Endothelial cell (in vitro differentiated cells): ENCODE measurements around the gene PSME3IP1. TPM values are rescaled to one million over a fixed set of nuclear protein-coding genes. Genes with fewer than 3 reads are reported as not detected.
A peak's percentile ranks its signal among the peaks of the same experiment; 100 is the strongest.
"Not testable (repeated sequence)": the region's sequence is repeated elsewhere in the genome, so short reads cannot be mapped to it uniquely, and the experiment has no call there.

Source experiments
- DNase-seq: peaks from one replicate; pipeline ENCODE4 v3.0.0; 2021; ENCODE audit warnings: low spot score
- H3K27ac Mint-ChIP-seq: one replicate; pipeline ENCODE4 v1.8.0; 2021; ENCODE audit warnings: mixed read lengths, inconsistent platforms; ENCODE audit not compliant: unreplicated experiment
- H3K27me3 Mint-ChIP-seq: one replicate; pipeline ENCODE4 v1.8.0; 2021; ENCODE audit warnings: mild to moderate bottlenecking, moderate library complexity, mixed read lengths, inconsistent platforms; ENCODE audit not compliant: unreplicated experiment
- H3K36me3 Mint-ChIP-seq: one replicate; pipeline ENCODE4 v1.8.0; 2021; ENCODE audit warnings: mild to moderate bottlenecking, low read depth, mixed read lengths, inconsistent platforms; ENCODE audit not compliant: unreplicated experiment
- H3K4me1 Mint-ChIP-seq: one replicate; pipeline ENCODE4 v1.8.0; 2021; ENCODE audit warnings: mild to moderate bottlenecking, mixed read lengths, inconsistent platforms; ENCODE audit not compliant: unreplicated experiment
- H3K4me3 Mint-ChIP-seq: one replicate; pipeline ENCODE4 v1.8.0; 2021; ENCODE audit warnings: mild to moderate bottlenecking, mixed read lengths, inconsistent platforms; ENCODE audit not compliant: unreplicated experiment
- H3K9me3 Mint-ChIP-seq: one replicate; pipeline ENCODE4 v1.8.0; 2021; ENCODE audit warnings: mixed read lengths, inconsistent platforms; ENCODE audit not compliant: unreplicated experiment
- total RNA-seq: library from RNA; stranded (reverse); fragmentation: NEBNext Ultra II Directional; extraction: Animal tissue kit (Norgen Biotek cat#: 25700); gene quantifications from one replicate; pipeline ENCODE4 v1.2.1, GENCODE V29; 2021; ENCODE audit not compliant: unreplicated experiment
- TF ChIP-seq, protein P1 (sequence below): fragments of 200-600 bp; sonication (generic); IDR thresholded peaks from one replicate; pipeline ENCODE4 v1.5.0; 2021; ENCODE audit warnings: antibody characterized with exemption; ENCODE audit not compliant: unreplicated experiment

The PSME3IP1 gene
- total RNA-seq, 1 donor from 2014 or later = 84.8 TPM

DNA sequence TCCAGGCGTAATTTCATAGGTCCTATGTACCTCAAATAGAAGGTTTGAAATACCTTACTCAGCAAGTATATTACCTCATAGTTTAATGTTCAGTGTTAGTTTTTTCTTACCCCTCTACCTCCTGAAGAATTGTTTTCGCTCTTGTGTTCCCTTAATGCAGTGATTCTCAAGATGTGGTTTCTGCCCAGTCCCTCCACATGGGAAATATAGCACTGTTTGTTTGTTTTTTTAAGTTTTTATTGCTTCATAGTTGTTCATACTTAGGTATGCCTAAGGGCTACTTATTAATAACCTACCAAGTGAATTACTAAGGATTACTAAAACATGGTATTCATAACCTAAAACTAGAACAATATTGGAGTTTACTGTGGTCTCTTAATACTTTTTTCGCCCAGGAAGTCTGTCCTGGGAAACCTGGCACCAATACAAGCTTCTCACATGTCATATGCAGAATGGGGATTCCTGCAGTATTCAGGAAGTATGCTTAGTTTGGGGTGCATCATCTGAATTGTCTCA is 5.3 kb upstream of the PSME3IP1 start:
- no peak overlapping the region for H3K4me3 Mint-ChIP-seq
- H3K9me3 Mint-ChIP-seq = no peaks in the 10 kb centered on the region
- peak overlapping the region; percentile 42 for H3K27ac Mint-ChIP-seq
- DNase-seq = no peak
- H3K27me3 Mint-ChIP-seq = peaks cover 10% of the 10 kb centered on the region
- peaks cover 10% of the 10 kb centered on the region for H3K36me3 Mint-ChIP-seq
- TF ChIP-seq, protein P1, sequence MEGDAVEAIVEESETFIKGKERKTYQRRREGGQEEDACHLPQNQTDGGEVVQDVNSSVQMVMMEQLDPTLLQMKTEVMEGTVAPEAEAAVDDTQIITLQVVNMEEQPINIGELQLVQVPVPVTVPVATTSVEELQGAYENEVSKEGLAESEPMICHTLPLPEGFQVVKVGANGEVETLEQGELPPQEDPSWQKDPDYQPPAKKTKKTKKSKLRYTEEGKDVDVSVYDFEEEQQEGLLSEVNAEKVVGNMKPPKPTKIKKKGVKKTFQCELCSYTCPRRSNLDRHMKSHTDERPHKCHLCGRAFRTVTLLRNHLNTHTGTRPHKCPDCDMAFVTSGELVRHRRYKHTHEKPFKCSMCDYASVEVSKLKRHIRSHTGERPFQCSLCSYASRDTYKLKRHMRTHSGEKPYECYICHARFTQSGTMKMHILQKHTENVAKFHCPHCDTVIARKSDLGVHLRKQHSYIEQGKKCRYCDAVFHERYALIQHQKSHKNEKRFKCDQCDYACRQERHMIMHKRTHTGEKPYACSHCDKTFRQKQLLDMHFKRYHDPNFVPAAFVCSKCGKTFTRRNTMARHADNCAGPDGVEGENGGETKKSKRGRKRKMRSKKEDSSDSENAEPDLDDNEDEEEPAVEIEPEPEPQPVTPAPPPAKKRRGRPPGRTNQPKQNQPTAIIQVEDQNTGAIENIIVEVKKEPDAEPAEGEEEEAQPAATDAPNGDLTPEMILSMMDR = no peak
- H3K4me1 Mint-ChIP-seq = peaks cover 35% of the 10 kb centered on the region

DNA sequence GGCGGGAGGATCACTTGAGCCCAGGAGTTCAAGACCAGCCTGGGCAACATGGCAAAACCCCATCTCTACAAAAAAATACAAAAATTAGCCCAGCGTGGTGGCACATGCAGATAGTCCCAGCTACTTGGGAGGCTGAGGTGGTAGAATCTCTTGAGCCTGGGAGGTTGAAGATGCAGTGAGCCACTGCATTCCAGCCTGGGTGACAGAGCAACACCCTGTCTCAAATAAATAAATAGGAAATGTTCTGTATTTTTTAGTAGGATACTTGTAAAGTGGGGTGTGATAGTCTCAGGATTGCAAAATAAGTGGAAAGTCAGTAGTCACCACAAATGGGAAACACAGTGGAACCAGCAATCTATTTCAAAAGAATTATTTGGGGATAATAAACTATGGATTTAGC is 4.3 kb upstream of the PSME3IP1 start:
- TF ChIP-seq, protein P1 = no peak
- DNase-seq = no peak
- Mint-ChIP-seq H3K27me3 (peaks cover 13% of the 10 kb centered on the region), H3K4me1 (peaks cover 37% of the 10 kb centered on the region), H3K9me3 (no peaks in the 10 kb centered on the region), H3K36me3 (peaks cover 10% of the 10 kb centered on the region), H3K4me3 (no peak overlapping the region), H3K27ac (peak overlapping the region; percentile 30)

DNA sequence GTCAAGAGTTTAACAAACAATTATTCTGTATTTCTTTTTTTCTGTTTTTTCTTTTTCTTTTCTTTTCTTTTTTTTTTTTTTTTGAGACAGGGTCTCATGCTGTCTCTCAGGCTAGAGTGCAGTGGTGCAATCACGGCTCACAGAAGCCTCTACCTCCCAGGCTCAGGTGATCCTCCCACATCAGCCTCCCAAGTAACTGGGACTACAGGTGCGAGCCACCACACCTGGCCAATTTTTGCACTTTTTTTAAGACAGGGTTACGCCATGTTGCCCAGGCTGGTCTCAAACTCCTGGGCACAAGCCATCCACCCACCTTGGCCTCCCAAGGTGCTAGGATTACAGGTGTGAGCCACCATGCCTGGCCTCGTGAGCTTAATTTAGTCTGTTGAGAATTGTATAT is 3.7 kb upstream of the PSME3IP1 start:
- H3K27ac Mint-ChIP-seq, DNase-seq, H3K36me3 Mint-ChIP-seq, H3K9me3 Mint-ChIP-seq, H3K4me3 Mint-ChIP-seq: not testable (repeated sequence)
- Mint-ChIP-seq H3K4me1 (peaks cover 41% of the 10 kb centered on the region), H3K27me3 (peaks cover 13% of the 10 kb centered on the region)

DNA sequence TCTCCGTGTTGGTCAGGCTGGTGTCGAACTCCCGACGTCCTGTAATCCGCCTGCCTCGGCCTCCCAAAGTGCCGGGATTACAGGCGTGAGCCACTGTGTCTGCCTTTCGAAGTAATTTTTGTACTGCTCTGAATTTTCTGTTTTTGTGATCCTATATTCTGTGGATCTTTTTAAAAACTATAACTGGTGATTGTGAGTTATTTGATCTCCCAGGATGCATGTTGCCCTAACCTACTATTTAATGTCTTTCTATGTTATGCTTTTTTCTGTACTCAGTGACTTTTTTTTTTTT is 2.8 kb upstream of the PSME3IP1 start:
- no peak for DNase-seq
- Mint-ChIP-seq H3K4me3 (no peak overlapping the region), H3K27me3 (peaks cover 15% of the 10 kb centered on the region), H3K4me1 (peaks cover 41% of the 10 kb centered on the region), H3K27ac (peak overlapping the region; percentile 74), H3K36me3 (peaks cover 10% of the 10 kb centered on the region), H3K9me3 (no peaks in the 10 kb centered on the region)
- TF ChIP-seq, protein P1 = no peak

DNA sequence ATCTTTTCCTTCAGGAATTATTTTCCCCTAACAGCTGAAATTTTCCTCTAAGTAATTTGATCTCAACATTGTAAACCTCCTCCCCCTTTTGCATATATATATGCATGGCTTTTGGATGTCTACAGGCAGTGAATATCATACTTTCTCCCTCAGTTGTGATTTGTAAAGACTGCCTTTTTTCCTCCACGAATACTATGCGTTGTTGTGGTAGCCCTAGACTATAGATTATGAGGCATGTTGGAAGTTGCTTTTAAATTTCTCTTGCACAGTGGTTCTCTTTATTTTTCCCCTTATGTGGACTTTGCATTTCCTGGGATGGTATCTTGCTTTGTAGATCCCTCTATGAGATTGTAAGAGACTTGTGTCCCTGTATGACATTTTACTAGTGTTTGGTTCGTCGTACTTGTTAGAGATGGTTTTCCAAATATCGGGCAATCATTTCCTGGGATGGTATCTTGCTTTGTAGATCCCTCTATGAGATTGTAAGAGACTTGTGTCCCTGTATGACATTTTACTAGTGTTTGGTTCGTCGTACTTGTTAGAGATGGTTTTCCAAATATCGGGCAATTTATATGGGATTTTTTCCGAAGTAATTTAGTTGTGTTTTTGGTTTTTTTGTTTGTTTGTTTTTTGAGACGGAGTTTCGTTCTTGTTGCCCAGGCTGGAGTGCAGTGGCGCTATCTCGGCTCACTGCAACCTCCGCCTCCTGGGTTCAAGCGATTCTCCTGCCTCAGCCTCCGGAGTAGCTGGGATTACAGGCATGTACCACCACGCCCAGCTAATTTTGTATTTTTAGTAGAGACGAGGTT is 2.3 kb upstream of the PSME3IP1 start:
- not testable (repeated sequence) for DNase-seq, H3K36me3 Mint-ChIP-seq, H3K9me3 Mint-ChIP-seq
- Mint-ChIP-seq H3K4me1 (peaks cover 40% of the 10 kb centered on the region), H3K4me3 (peak overlapping the region; percentile 100), H3K27me3 (peaks cover 15% of the 10 kb centered on the region), H3K27ac (peak overlapping the region; percentile 32)
